ENCODE measurements around the gene APP. TPM values are rescaled to one million over a fixed set of nuclear protein-coding genes. Genes with fewer than 3 reads are reported as not detected.

The APP gene
- total RNA-seq, 2 experiments from 2014 or later, result 39.3 to 39.4 TPM

GRCh38 chr21:26049803-26050202 is 120.8 kb downstream of the APP start:
- H3K27ac Mint-ChIP-seq, result no peak overlapping the region
- peaks cover 30% of the 10 kb centered on the region for H3K36me3 Mint-ChIP-seq (ENCODE audit: low read depth)
- intact Hi-C loops (cut with micrococcal nuclease), result no loop called here
- ChIA-PET CTCF (no interaction called here), POLR2A (no interaction called here)
- no peak for TF ChIP-seq CTCF (IDR thresholded peaks at IDR 0.05)
- no peaks in the 10 kb centered on the region for H3K27me3 Mint-ChIP-seq
- no peak overlapping the region for H3K4me3 Mint-ChIP-seq
- H3K4me1 Mint-ChIP-seq (ENCODE audit: low read depth), result no peaks in the 10 kb centered on the region
- DNase-seq (no peak), ATAC-seq (no peak)
- H3K9me3 Mint-ChIP-seq, result peaks cover 1% of the 10 kb centered on the region

GRCh38 chr21:26047279-26047967 is 123.1 kb downstream of the APP start:
- Mint-ChIP-seq H3K4me3 (no peak overlapping the region), H3K4me1 (ENCODE audit: low read depth) (no peaks in the 10 kb centered on the region), H3K27me3 (no peaks in the 10 kb centered on the region), H3K36me3 (ENCODE audit: low read depth) (peaks cover 38% of the 10 kb centered on the region), H3K27ac (no peak overlapping the region), H3K9me3 (peaks cover 1% of the 10 kb centered on the region)
- intact Hi-C loops (cut with micrococcal nuclease), result no loop called here
- DNase-seq, result no peak
- ChIA-PET POLR2A (no interaction called here), CTCF (no interaction called here)
- ATAC-seq, result no peak
- TF ChIP-seq CTCF (IDR thresholded peaks at IDR 0.05), result no peak

- ATAC-seq, result no peak
- no peaks in the 10 kb centered on the region for H3K27me3 Mint-ChIP-seq
- CTCF ChIA-PET, result no interaction called here
- intact Hi-C loops (cut with micrococcal nuclease), result no loop called here
- POLR2A ChIA-PET, result no interaction called here
- no peak for TF ChIP-seq CTCF (IDR thresholded peaks at IDR 0.05)
- no peak overlapping the region for H3K27ac Mint-ChIP-seq
- no peaks in the 10 kb centered on the region for H3K4me1 Mint-ChIP-seq (ENCODE audit: low read depth)
- peaks cover 20% of the 10 kb centered on the region for H3K36me3 Mint-ChIP-seq (ENCODE audit: low read depth)
- H3K9me3 Mint-ChIP-seq, result peaks cover 1% of the 10 kb centered on the region
- H3K4me3 Mint-ChIP-seq, result no peak overlapping the region
- DNase-seq, result no peak
Observed at GRCh38 chr21:26043891-26044290, 126.7 kb downstream of the APP start.

GRCh38 chr21:26042181-26042876 is 128.2 kb downstream of the APP start:
- Mint-ChIP-seq H3K4me1 (ENCODE audit: low read depth) (no peaks in the 10 kb centered on the region), H3K27ac (no peak overlapping the region), H3K9me3 (peaks cover 1% of the 10 kb centered on the region), H3K27me3 (no peaks in the 10 kb centered on the region), H3K4me3 (no peak overlapping the region), H3K36me3 (ENCODE audit: low read depth) (peaks cover 19% of the 10 kb centered on the region)
- ChIA-PET CTCF (no interaction called here), POLR2A (no interaction called here)
- TF ChIP-seq CTCF (IDR thresholded peaks at IDR 0.05), result no peak
- DNase-seq, result no peak
- no peak for ATAC-seq
- intact Hi-C loops (cut with micrococcal nuclease), result no loop called here

GRCh38 chr21:26041431-26042180 is 129.0 kb downstream of the APP start:
- peaks cover 1% of the 10 kb centered on the region for H3K9me3 Mint-ChIP-seq
- no peaks in the 10 kb centered on the region for H3K27me3 Mint-ChIP-seq
- CTCF ChIA-PET, result no interaction called here
- DNase-seq (no peak), ATAC-seq (no peak)
- H3K36me3 Mint-ChIP-seq (ENCODE audit: low read depth), result peaks cover 17% of the 10 kb centered on the region
- POLR2A ChIA-PET, result no interaction called here
- no peaks in the 10 kb centered on the region for H3K4me1 Mint-ChIP-seq (ENCODE audit: low read depth)
- H3K27ac Mint-ChIP-seq, result no peak overlapping the region
- no peak overlapping the region for H3K4me3 Mint-ChIP-seq
- intact Hi-C loops (cut with micrococcal nuclease), result no loop called here
- no peak for TF ChIP-seq CTCF (IDR thresholded peaks at IDR 0.05)

All from activated CD8-positive, alpha-beta T cell treated with anti-CD3 and anti-CD28 coated beads for 36 hours (primary cell).